AG04450 (cell line): ENCODE results near the gene SHF. TPM values are rescaled to one million over a fixed set of nuclear protein-coding genes. Genes with fewer than 3 reads are reported as not detected.

Source experiments
- CTCF ChIA-PET: fragments of 300-600, 350-600 bp; formaldehyde crosslinking; extraction: SDS; loops from one replicate; lab custom pipeline; 2022; ENCODE audit warnings: antibody characterized with exemption, inconsistent platforms; lab: Charles Lee
- POLR2A ChIA-PET: fragments of 350-600 bp; formaldehyde crosslinking; extraction: SDS; loops from one replicate; lab custom pipeline; 2021; ENCODE audit warnings: antibody characterized with exemption, inconsistent platforms; lab: Yijun Ruan, JAX
- DNase-seq: peaks from one replicate; pipeline ENCODE4 v3.0.0-alpha.2; 2011; ENCODE audit warnings: low read depth, low spot score
- H3K27ac ChIP-seq: one replicate; pipeline ENCODE4 v1.5.1; 2012; ENCODE audit warnings: low read depth, low read length, control low read depth
- H3K27me3 ChIP-seq: one replicate; pipeline ENCODE4 v1.6.0; 2012; ENCODE audit warnings: low read length; ENCODE audit not compliant: control insufficient read depth, insufficient read depth
- H3K4me3 ChIP-seq: 2 replicates; pipeline ENCODE4 v1.5.1; 2011; ENCODE audit warnings: mild to moderate bottlenecking, low read depth, low read length, control low read depth
- H3K9me3 ChIP-seq: 2 replicates; pipeline ENCODE4 v1.5.1; 2012; ENCODE audit warnings: low read length; ENCODE audit not compliant: control insufficient read depth, insufficient read depth
- polyA plus RNA-seq: library from polyadenylated mRNA; depleted of rRNA; stranded (reverse); fragments of >200 nt; gene quantifications from 2 replicates; pipeline ENCODE4 v1.2.3, GENCODE V29; 2011
- TF ChIP-seq, protein P1 (sequence below): IDR thresholded peaks from 2 replicates; pipeline ENCODE4 v1.5.1; 2011; ENCODE audit warnings: low read depth, low read length, control low read depth, inconsistent platforms

SHF gene
- polyA plus RNA-seq, 1 experiment, result 4.1 TPM

DNA sequence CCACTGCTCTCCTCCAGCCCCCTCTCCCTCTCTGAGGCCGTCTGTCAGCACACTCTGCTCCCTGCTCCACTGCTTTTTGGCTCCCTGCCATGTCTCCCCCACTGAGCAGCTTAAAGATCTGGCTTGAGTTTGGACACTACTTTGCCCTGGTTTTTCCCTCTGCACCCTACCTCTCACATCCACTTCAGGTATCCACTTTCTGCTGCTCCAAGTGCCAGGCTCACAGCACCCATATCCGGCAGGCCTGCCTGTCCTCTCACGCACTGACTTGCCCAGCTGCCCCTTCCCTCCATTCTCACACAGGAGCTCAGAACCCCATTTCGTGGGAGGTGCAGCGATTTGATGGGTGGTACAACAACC is 54.2 kb downstream of the SHF start:
- TF ChIP-seq, protein P1, sequence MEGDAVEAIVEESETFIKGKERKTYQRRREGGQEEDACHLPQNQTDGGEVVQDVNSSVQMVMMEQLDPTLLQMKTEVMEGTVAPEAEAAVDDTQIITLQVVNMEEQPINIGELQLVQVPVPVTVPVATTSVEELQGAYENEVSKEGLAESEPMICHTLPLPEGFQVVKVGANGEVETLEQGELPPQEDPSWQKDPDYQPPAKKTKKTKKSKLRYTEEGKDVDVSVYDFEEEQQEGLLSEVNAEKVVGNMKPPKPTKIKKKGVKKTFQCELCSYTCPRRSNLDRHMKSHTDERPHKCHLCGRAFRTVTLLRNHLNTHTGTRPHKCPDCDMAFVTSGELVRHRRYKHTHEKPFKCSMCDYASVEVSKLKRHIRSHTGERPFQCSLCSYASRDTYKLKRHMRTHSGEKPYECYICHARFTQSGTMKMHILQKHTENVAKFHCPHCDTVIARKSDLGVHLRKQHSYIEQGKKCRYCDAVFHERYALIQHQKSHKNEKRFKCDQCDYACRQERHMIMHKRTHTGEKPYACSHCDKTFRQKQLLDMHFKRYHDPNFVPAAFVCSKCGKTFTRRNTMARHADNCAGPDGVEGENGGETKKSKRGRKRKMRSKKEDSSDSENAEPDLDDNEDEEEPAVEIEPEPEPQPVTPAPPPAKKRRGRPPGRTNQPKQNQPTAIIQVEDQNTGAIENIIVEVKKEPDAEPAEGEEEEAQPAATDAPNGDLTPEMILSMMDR, result no peak
- POLR2A ChIA-PET, result no interaction called here
- Histone ChIP-seq H3K4me3 (no peak overlapping the region), H3K27me3 (peaks cover 77% of the 10 kb centered on the region), H3K9me3 (no peaks in the 10 kb centered on the region; the same call in 1 of the 2 replicates), H3K27ac (no peak overlapping the region)
- DNase-seq, result no peak
- CTCF ChIA-PET, result interaction anchor here (2.1 to 5.6 kb wide), 2 partner anchors 15 to 29 kb away, joined by 9 to 30 read pairs; no protein-coding TSS in a partner anchor

DNA sequence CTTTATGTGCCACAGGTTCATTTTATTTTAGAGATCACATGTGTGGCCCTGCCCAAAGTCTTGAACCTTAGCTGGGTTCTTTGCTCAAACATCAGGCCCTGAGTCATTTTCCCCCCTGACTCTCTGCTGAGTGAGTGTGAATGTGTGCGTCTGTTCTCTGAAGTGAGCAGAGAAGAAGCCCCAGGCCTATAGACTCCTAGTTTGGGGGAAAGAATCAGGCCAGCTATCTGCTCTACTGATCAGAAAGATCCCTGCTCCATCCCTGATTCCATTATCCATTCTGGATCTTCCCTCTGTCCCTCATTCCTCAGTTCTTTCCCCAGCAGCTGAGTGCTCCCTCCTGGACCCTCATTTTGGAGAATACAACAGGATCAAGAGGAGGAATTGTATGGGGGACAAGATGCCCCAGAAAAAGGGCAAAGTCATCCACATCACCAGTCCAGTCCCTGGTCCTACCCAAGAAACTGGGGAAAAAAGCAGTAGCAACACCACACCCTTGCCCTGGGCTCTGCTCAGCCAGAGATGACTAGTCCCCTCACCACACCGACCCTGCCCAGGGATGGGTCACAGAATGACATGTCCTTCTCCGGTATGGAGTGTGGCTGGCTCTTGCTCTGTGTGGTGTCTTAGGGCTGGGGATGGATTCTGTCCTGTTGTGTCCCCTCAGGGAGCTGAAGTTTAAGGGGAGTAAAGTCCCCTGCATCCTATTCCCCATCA is 54.8 kb downstream of the SHF start:
- CTCF ChIA-PET, result interaction anchor here (2.1 to 5.6 kb wide), 2 partner anchors 15 to 30 kb away, joined by 9 to 30 read pairs; no protein-coding TSS in a partner anchor
- DNase-seq, result no peak
- H3K27ac ChIP-seq, result no peak overlapping the region
- no peaks in the 10 kb centered on the region; the same call in 1 of the 2 replicates for H3K9me3 ChIP-seq
- TF ChIP-seq, protein P1, result no peak
- peaks cover 81% of the 10 kb centered on the region for H3K27me3 ChIP-seq
- POLR2A ChIA-PET, result no interaction called here
- H3K4me3 ChIP-seq, result no peak overlapping the region

DNA sequence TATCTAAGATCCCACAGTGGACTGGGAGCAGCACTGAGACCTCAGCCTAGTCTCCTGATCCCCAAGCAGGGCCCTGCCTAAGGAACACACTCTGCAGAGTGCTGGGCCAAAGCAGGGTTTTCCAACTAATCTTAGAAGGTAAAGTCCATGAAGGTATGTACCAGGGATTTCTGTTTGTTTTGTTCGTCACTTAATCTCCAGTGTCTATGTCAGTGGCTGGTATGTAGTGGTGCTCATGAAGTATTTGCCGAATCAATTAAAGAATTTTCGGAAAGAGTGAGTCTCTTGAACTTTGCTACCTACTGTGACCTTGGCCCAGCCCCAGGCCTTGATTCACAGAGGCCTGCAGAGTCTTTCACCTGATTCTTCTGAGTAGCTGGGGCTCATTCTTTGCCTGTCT is 56.3 kb downstream of the SHF start:
- Histone ChIP-seq H3K27ac (no peak overlapping the region), H3K27me3 (peaks cover 79% of the 10 kb centered on the region), H3K9me3 (no peaks in the 10 kb centered on the region; the same call in 1 of the 2 replicates), H3K4me3 (no peak overlapping the region)
- no peak for DNase-seq
- ChIA-PET POLR2A (no interaction called here), CTCF (interaction anchor here (5.6 kb wide), 1 partner anchor 13 kb away, joined by 30 read pairs; no protein-coding TSS in a partner anchor)
- TF ChIP-seq, protein P1, result no peak

DNA sequence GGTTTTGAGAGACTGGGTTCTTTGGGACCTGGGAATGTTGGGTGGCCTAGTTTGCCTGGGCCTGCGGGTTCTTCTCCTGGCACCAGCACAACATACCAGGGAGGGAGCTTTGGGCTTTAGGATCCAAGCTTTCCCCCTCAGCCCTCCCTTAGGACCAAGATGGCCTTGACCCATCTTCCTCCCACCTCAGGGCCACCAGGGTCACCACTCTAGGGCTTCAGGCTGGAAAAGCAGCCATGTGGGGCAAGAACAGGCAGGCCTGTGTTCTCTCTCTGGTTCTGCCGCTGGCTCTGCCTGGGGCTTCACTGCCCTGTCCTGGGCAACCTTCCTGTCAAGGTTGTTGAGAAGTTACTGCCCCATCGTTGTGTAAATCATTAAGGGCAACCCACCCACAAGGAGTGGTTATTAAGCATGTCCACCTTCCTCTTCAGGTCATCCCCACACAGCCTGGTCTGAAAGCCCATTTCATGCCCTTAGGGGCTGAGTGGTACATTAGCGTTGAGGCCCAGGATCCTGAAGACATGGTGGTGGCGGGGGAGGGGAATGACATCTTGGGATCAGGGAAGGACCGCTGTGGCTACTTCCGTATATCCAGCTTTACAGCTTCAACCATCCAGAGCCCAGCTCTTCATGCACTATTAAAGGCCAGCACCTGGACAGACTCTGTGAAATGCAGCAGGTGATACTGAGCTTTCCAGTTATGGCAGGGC is 57.3 kb downstream of the SHF start:
- TF ChIP-seq, protein P1, result no peak
- H3K9me3 ChIP-seq, result no peaks in the 10 kb centered on the region; the same call in 1 of the 2 replicates
- H3K4me3 ChIP-seq, result no peak overlapping the region
- DNase-seq, result no peak
- CTCF ChIA-PET, result interaction anchor here (5.6 kb wide), 1 partner anchor 12 kb away, joined by 30 read pairs; no protein-coding TSS in a partner anchor
- H3K27me3 ChIP-seq, result peaks cover 73% of the 10 kb centered on the region
- no peak overlapping the region for H3K27ac ChIP-seq
- POLR2A ChIA-PET, result no interaction called here
